Left ventricle myocardium inferior (tissue), 1 donor: Measurements from ENCODE around the gene CD81. TPM values are rescaled to one million over a fixed set of nuclear protein-coding genes. Genes with fewer than 3 reads are reported as not detected.
A peak's percentile ranks its signal among the peaks of the same experiment; 100 is the strongest.

Source experiments
- DNase-seq: peaks from one replicate; pipeline ENCODE4 v3.0.0-alpha.2; 2020
- H3K27ac ChIP-seq: fragments of 200-600 bp; replicated peaks from 2 replicates; pipeline ENCODE4 v1.8.0; 2021
- H3K27me3 ChIP-seq: fragments of 200-600 bp; 2 replicates; pipeline ENCODE4 v1.8.0; 2021; ENCODE audit warnings: low read depth
- H3K36me3 ChIP-seq: fragments of 200-600 bp; 2 replicates; pipeline ENCODE4 v1.8.0; 2021
- H3K4me1 ChIP-seq: fragments of 200-600 bp; 2 replicates; pipeline ENCODE4 v1.8.0; 2021
- H3K4me3 ChIP-seq: fragments of 200-600 bp; 2 replicates; pipeline ENCODE4 v1.8.0; 2021; ENCODE audit warnings: mild to moderate bottlenecking, moderate library complexity
- H3K9me3 ChIP-seq: fragments of 200-600 bp; replicated peaks from 2 replicates; pipeline ENCODE4 v1.8.0; 2021
- intact Hi-C: fragments of 100-400 bp; cut with micrococcal nuclease; formaldehyde crosslinking; loops from one replicate; pipeline ENCODE4 v1.11.0; 2022
- total RNA-seq: library from RNA; stranded (reverse); fragmentation: NEBNext Ultra II Directional; extraction: Animal tissue kit (Norgen Biotek cat#: 25700); gene quantifications from one replicate; pipeline ENCODE4 v1.2.1, GENCODE V29; 2021
- TF ChIP-seq, protein P1 (sequence below): fragments of 200-600 bp; IDR thresholded peaks from 2 replicates; pipeline ENCODE4 v1.8.0; 2021; ENCODE audit warnings: antibody characterized with exemption, mild to moderate bottlenecking, borderline replicate concordance
- donor health status: DM: no; HTN: yes; CAD: no; lungs with severe emphysema.

Gene CD81
- total RNA-seq, 1 donor from 2014 or later, result 412 TPM

DNA sequence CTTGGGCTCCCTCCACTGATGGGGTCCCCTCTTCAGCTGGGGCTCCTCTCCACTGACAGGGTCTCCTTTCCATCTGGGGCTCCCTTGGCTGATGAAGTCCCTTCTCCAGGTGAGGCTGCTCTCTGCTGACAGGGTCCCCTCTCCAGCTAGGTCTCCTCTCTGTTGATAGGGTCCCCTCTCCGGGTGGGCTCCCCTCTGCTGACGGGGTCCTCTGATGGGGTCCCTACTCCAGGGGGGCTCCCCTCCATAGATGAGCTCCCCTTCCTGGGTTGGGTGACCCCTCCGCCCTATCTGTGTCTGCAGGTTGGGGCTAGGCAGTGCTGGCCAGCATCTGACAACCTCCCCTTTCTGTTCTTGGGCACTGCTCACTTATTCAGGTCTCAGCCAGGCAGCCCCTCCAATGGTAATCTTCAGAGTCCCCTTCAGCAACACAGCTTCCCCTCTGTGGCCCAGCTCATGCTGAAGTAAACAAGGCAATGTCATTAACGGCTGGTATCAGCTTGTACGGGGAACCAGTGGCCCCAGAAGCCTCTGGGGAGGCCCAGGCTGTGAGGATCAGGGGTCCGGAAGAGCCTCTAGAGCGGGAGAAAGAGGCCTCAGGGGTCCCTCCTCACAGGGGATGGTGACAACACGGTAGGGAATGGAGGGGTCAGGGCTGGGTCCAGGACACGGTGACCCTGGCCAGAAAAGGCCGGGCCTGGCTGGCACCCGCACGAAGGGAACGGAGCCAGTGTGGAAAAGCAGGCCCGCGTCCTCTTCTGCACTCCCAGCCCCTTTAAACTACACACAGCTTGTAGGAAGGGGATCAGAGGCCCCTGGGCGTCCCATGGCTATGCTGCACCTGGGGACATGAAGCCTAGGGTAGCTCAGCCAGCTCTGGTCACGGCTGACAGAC lies 9.6 kb upstream of the CD81 start:
- H3K9me3 ChIP-seq, result no peaks in the 10 kb centered on the region
- H3K36me3 ChIP-seq, result no peaks in the 10 kb centered on the region
- peaks cover 37% of the 10 kb centered on the region for H3K4me1 ChIP-seq
- H3K4me3 ChIP-seq, result no peak overlapping the region
- peak overlapping the region; percentile 66 for H3K27ac ChIP-seq
- no peak for DNase-seq
- TF ChIP-seq, protein P1, sequence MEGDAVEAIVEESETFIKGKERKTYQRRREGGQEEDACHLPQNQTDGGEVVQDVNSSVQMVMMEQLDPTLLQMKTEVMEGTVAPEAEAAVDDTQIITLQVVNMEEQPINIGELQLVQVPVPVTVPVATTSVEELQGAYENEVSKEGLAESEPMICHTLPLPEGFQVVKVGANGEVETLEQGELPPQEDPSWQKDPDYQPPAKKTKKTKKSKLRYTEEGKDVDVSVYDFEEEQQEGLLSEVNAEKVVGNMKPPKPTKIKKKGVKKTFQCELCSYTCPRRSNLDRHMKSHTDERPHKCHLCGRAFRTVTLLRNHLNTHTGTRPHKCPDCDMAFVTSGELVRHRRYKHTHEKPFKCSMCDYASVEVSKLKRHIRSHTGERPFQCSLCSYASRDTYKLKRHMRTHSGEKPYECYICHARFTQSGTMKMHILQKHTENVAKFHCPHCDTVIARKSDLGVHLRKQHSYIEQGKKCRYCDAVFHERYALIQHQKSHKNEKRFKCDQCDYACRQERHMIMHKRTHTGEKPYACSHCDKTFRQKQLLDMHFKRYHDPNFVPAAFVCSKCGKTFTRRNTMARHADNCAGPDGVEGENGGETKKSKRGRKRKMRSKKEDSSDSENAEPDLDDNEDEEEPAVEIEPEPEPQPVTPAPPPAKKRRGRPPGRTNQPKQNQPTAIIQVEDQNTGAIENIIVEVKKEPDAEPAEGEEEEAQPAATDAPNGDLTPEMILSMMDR, result no peak
- intact Hi-C loops, result no loop called here
- H3K27me3 ChIP-seq, result no peaks in the 10 kb centered on the region

DNA sequence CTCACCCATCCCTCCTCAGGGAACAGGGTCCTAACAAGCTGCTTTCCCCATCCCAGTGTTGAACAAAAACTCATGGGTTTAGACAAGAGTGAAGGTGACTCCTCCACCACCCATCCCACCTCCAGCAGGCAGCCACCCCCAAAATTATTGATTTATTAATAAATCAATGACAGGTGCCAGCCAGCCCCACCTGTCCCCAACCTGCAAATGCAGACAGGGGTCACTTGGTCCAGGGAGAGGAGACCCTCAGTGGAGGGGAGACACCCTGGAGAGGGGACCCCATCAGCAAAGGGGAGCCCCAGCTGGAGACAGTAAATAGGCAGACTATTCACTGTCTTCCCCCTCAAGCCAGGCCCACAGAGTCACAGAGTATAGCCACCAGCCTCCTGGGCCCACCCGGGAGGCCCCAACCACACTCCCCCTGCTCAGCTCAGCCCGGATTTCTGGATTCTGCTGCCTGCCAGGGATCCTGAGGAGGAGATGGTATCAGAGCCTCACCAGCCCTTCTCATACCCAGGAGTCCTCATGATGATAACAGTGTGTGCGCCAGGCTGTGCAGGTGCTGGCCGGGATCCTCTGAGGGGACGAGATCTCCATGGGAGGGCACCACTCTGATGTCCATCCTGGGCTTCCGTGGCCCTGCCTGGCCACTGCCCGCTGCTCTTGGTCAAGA lies 8.8 kb upstream of the CD81 start:
- Histone ChIP-seq H3K4me3 (no peak overlapping the region), H3K36me3 (no peaks in the 10 kb centered on the region), H3K4me1 (peaks cover 34% of the 10 kb centered on the region), H3K27ac (peak overlapping the region; percentile 66), H3K27me3 (no peaks in the 10 kb centered on the region), H3K9me3 (no peaks in the 10 kb centered on the region)
- no peak for DNase-seq
- TF ChIP-seq, protein P1, result no peak
- intact Hi-C loops, result no loop called here

DNA sequence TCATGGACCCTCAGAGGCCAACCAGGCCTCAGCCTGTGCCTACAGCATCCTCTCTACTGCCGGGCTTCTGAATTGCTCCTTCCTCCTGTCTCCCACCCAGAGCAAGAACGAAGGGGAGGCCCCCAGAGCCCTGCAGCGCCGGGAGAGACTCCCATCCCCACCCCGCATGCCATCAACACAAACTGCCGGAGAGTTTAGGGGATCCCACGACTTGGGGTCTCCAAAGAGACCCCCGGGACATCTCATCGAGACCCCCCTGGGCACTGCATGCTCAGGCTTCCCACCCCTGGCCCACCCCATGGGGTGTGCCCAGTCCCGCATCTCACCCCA lies 8.3 kb upstream of the CD81 start:
- DNase-seq, result no peak
- Histone ChIP-seq H3K27ac (no peak overlapping the region), H3K4me1 (peaks cover 39% of the 10 kb centered on the region), H3K27me3 (no peaks in the 10 kb centered on the region), H3K36me3 (no peaks in the 10 kb centered on the region), H3K9me3 (no peaks in the 10 kb centered on the region), H3K4me3 (no peak overlapping the region)
- TF ChIP-seq, protein P1, result no peak
- intact Hi-C loops, result no loop called here

DNA sequence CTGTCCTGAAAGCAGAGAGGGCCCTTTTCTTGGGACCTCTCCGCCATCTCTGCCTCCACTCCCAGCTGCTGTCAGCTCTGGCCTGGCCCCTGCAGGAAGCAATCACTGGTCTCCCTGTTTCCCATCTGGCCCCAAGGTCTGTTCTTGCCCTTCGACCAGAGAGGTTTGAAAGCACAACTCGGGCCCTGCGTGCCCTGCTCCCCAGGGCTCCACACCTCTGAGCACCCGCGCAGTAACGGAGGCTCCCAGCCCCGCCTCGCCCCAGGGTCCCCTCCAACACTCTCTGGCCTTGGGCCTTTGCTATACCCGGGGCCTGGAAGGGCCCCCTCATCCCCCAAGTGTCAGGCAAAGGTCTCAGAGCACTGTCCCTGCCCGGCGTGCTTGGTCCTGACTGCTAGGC lies 7.8 kb upstream of the CD81 start:
- TF ChIP-seq, protein P1, result no peak
- H3K4me1 ChIP-seq, result peaks cover 40% of the 10 kb centered on the region
- no peaks in the 10 kb centered on the region for H3K27me3 ChIP-seq
- H3K4me3 ChIP-seq, result no peak overlapping the region
- DNase-seq, result no peak
- intact Hi-C loops, result no loop called here
- H3K36me3 ChIP-seq, result no peaks in the 10 kb centered on the region
- H3K9me3 ChIP-seq, result no peaks in the 10 kb centered on the region
- peak overlapping the region; percentile 38 for H3K27ac ChIP-seq

DNA sequence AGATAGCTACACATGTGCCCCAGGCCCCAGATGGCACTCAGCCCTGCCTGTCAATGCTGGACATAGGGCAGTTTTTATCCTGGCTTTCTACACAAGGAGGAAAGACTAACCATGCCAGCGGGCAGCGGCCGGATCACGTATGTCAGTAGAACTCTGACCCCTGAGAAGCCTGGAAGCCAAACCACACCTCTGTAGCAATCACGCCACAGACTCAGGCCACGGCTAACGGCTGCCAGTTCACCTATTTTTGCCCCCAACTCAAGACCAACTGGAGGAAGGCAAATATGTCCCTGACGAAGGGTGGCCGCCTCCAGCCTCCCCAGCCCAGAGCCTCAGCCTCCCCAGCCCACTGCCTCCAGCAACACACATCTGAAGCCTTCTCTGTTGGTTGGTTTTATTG lies 7.2 kb upstream of the CD81 start:
- TF ChIP-seq, protein P1, result no peak
- no peak for DNase-seq

More for the DNA sequence above, 7.2 kb upstream of the CD81 start:
- Histone ChIP-seq H3K27ac (peak overlapping the region; percentile 38), H3K36me3 (no peaks in the 10 kb centered on the region), H3K4me1 (peaks cover 40% of the 10 kb centered on the region), H3K27me3 (no peaks in the 10 kb centered on the region), H3K4me3 (no peak overlapping the region), H3K9me3 (no peaks in the 10 kb centered on the region)
- intact Hi-C loops, result loop anchor here (10.0 kb wide), 1 partner anchor 55 kb away; no protein-coding TSS in a partner anchor
